GM12892 (cell line): ENCODE measurements around the gene ZNF644.

Experiments
- POLR2A ChIP-seq: IDR thresholded peaks from 2 replicates; pipeline ENCODE4 v1.6.1; 2011; ENCODE audit warnings: low read depth, low read length, control low read depth
- POLR2AphosphoS5 ChIP-seq: IDR thresholded peaks from 2 replicates; pipeline ENCODE4 v1.6.1; 2011; ENCODE audit warnings: low read depth, low read length, control low read depth
- TAF1 ChIP-seq: IDR thresholded peaks from 2 replicates; pipeline ENCODE4 v1.6.1; 2011; ENCODE audit warnings: low read depth, mild to moderate bottlenecking, control low read depth, low read length, borderline replicate concordance

DNA sequence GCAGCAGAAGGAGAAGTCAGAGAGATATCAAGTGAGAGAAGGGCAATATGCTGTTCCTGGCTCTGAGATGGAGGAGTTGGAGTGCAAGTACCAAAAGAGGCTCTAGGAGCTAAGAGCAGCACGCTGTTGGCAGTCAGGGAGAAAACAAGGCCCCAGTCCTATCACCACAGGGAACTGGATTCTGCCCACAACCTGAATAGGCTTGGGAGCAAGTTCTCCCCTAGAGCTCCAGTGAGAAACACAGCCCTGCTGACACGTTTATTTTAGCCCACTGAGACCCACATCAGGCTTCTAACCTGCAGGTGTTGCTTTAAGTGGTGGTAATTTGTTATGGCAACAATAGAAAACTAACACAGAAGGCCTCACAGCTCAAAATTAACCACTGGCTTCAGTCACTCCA is 31.8 kb upstream of the ZNF644 start:
- TF ChIP-seq POLR2AphosphoS5 (no peak), POLR2A (no peak), TAF1 (no peak)
